Osteocyte (in vitro differentiated cells): ENCODE results near the gene ADAM15. TPM values are rescaled to one million over a fixed set of nuclear protein-coding genes. Genes with fewer than 3 reads are reported as not detected.
A peak's percentile ranks its signal among the peaks of the same experiment; 100 is the strongest.

ENCODE experiments used
- DNase-seq: peaks from one replicate; pipeline ENCODE4 v3.0.0; 2021; ENCODE audit warnings: mixed read lengths; ENCODE audit not compliant: unreplicated experiment; ENCODE audit errors: extremely low spot score
- H3K27ac Mint-ChIP-seq: one replicate; pipeline ENCODE4 v1.8.0; 2021; ENCODE audit warnings: mild to moderate bottlenecking, mixed read lengths; ENCODE audit not compliant: unreplicated experiment
- H3K27me3 Mint-ChIP-seq: one replicate; pipeline ENCODE4 v1.8.0; 2021; ENCODE audit warnings: mixed read lengths; ENCODE audit not compliant: unreplicated experiment
- H3K36me3 Mint-ChIP-seq: one replicate; pipeline ENCODE4 v1.8.0; 2021; ENCODE audit warnings: mixed read lengths; ENCODE audit not compliant: unreplicated experiment
- H3K4me1 Mint-ChIP-seq: one replicate; pipeline ENCODE4 v1.8.0; 2021; ENCODE audit warnings: mixed read lengths; ENCODE audit not compliant: unreplicated experiment
- H3K4me3 Mint-ChIP-seq: one replicate; pipeline ENCODE4 v1.8.0; 2021; ENCODE audit warnings: mild to moderate bottlenecking, moderate library complexity, mixed read lengths; ENCODE audit not compliant: unreplicated experiment
- H3K9me3 Mint-ChIP-seq: one replicate; pipeline ENCODE4 v1.8.0; 2021; ENCODE audit warnings: mixed read lengths; ENCODE audit not compliant: unreplicated experiment
- total RNA-seq: library from RNA; stranded (reverse); gene quantifications from 2 replicates; pipeline ENCODE4 v1.2.1, GENCODE V29; 2021
- TF ChIP-seq, protein P1 (sequence below): fragments of 200-600 bp; sonication (generic); IDR thresholded peaks from 2 replicates; pipeline ENCODE4 v1.5.0; 2021; ENCODE audit warnings: antibody characterized with exemption, mild to moderate bottlenecking, moderate library complexity

Gene ADAM15
- total RNA-seq, 1 donor from 2014 or later = 89.4 TPM

DNA sequence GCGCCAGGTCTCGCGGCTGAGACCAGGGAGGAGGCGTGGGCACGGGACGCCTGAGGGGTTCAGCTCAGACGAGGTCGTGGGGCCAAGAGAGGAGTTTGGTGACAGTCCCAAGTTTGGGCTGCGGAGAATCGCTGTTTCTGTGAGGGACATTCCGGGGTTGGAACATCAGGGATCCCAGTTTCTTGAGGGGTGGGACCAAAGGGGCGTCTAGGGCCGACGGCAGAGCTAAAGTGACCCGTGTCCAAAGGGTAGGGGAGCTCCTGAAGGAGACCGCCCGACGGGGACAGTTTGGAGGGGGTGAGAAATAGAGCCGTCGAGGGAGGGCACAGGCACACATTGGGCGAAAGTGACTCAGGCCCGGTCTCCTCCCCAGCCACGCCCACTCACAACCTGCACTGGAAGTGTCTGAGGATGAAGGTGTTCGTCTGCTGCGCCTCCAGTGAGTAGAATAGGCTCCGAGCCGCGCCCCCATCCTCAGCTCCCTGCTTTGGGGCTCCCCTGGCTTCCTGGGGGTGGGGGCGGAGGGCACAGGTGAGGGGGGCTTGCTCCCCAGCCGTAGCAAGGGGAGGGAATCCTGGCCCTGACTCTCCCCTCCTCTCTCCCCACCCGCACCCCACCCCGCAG lies 34.5 kb downstream of the ADAM15 start:
- H3K4me3 Mint-ChIP-seq = peak overlapping the region; percentile 90
- H3K36me3 Mint-ChIP-seq = no peaks in the 10 kb centered on the region
- H3K9me3 Mint-ChIP-seq = no peaks in the 10 kb centered on the region
- H3K4me1 Mint-ChIP-seq = peaks cover 30% of the 10 kb centered on the region
- H3K27me3 Mint-ChIP-seq = peaks cover 25% of the 10 kb centered on the region
- H3K27ac Mint-ChIP-seq = peak overlapping the region; percentile 89
- DNase-seq = no peak
- TF ChIP-seq, protein P1, sequence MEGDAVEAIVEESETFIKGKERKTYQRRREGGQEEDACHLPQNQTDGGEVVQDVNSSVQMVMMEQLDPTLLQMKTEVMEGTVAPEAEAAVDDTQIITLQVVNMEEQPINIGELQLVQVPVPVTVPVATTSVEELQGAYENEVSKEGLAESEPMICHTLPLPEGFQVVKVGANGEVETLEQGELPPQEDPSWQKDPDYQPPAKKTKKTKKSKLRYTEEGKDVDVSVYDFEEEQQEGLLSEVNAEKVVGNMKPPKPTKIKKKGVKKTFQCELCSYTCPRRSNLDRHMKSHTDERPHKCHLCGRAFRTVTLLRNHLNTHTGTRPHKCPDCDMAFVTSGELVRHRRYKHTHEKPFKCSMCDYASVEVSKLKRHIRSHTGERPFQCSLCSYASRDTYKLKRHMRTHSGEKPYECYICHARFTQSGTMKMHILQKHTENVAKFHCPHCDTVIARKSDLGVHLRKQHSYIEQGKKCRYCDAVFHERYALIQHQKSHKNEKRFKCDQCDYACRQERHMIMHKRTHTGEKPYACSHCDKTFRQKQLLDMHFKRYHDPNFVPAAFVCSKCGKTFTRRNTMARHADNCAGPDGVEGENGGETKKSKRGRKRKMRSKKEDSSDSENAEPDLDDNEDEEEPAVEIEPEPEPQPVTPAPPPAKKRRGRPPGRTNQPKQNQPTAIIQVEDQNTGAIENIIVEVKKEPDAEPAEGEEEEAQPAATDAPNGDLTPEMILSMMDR = no peak

DNA sequence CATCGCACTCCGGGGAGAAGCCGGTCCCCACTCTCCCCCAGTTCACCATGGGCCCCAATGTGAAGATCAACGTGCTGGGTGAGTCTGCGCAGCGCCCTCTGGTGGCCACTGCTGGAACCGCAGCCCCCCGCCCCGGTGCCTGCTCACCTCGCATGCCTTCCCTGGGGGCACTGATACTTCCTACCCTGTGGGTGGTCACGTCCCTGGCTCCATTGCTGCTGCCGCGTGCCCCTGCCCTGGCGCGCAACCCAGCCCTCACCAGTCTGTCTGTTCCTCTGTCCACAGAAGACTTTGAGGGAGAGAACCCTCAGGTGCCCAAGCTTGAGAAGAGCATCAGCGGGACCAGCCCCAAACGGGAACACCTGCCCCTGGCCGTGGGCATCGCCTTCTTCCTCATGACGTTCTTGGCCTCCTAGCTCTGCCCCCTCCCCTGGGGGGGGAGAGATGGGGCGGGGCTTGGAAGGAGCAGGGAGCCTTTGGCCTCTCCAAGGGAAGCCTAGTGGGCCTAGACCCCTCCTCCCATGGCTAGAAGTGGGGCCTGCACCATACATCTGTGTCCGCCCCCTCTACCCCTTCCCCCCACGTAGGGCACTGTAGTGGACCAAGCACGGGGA lies 35.1 kb downstream of the ADAM15 start:
- DNase-seq = peak; percentile 93
- no peaks in the 10 kb centered on the region for H3K36me3 Mint-ChIP-seq
- peaks cover 29% of the 10 kb centered on the region for H3K4me1 Mint-ChIP-seq
- H3K27me3 Mint-ChIP-seq = peaks cover 21% of the 10 kb centered on the region
- TF ChIP-seq, protein P1 = peak; percentile 97
- no peaks in the 10 kb centered on the region for H3K9me3 Mint-ChIP-seq
- H3K27ac Mint-ChIP-seq = no peak overlapping the region
- H3K4me3 Mint-ChIP-seq = peak overlapping the region; percentile 56

DNA sequence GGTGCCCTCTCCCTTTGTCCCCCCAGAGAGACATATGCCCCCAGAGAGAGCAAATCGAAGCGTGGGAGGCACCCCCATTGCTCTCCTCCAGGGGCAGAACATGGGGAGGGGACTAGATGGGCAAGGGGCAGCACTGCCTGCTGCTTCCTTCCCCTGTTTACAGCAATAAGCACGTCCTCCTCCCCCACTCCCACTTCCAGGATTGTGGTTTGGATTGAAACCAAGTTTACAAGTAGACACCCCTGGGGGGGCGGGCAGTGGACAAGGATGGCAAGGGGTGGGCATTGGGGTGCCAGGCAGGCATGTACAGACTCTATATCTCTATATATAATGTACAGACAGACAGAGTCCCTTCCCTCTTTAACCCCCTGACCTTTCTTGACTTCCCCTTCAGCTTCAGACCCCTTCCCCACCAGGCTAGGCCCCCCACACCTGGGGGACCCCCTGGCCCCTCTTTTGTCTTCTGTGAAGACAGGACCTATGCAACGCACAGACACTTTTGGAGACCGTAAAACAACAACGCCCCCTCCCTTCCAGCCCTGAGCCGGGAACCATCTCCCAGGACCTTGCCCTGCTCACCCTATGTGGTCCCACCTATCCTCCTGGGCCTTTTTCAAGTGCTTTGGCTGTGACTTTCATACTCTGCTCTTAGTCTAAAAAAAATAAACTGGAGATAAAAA lies 35.9 kb downstream of the ADAM15 start:
- no peak for DNase-seq
- peaks cover 16% of the 10 kb centered on the region for H3K27me3 Mint-ChIP-seq
- H3K27ac Mint-ChIP-seq = no peak overlapping the region
- H3K4me1 Mint-ChIP-seq = peaks cover 27% of the 10 kb centered on the region
- TF ChIP-seq, protein P1 = no peak
- H3K9me3 Mint-ChIP-seq = no peaks in the 10 kb centered on the region
- H3K4me3 Mint-ChIP-seq = no peak overlapping the region
- no peaks in the 10 kb centered on the region for H3K36me3 Mint-ChIP-seq

DNA sequence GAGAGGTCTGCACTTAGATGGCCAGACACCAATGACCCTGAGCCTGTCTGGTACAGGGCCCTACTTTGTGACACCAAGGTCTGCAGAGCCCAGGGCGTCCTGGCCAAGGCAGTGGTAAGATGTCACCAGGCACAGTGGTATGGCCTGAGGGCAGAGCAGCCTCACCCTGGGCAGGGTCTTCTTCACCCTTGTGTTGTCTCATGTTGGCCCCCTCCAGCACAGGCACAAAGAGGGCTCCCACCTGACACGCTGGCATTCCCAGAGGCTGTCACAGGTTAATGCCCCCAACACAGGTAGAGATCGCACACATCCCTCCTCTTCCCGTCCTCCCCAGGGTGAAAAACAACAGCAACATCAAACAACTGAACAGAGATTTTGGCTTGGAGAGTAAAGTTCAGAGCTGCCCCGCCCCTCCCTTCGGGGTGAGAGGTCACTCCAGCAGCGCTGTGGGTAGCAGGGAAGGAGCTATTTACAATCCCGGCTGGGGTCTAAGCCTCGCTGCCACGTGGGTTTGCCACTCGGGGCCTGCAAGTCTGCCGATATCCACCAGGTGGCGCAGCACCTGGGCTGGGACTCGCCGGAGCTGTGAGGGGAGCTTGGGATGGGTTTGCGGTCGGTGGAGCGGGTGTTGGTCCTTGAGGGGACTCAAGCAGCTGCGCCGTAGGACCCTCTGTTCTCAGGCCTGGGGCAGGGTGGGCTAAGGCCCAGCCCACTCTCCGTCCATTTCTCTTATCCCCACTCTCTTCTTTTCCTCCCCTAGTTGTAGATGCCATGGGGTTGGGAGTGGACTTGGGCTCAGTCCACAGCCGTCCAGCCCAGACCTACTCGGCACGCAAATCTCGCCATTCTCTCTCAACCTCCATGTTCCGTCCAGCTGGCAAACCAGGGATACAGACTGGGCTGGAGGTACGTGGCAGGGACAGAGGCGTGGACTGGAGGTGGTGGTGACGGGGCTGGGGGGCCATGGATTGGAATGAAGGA lies 40.2 kb downstream of the ADAM15 start:
- Mint-ChIP-seq H3K27me3 (peaks cover 8% of the 10 kb centered on the region), H3K27ac (no peak overlapping the region), H3K9me3 (no peaks in the 10 kb centered on the region), H3K4me3 (no peak overlapping the region), H3K36me3 (no peaks in the 10 kb centered on the region), H3K4me1 (peaks cover 22% of the 10 kb centered on the region)
- TF ChIP-seq, protein P1 = peak; percentile 97
- peak; percentile 95 for DNase-seq
